GM12878 (cell line): Measurements from ENCODE around the gene CASS4. TPM values are rescaled to one million over a fixed set of nuclear protein-coding genes. Genes with fewer than 3 reads are reported as not detected.

ENCODE experiments used
- CHD2 ChIP-seq: IDR thresholded peaks from 2 replicates; pipeline ENCODE4 v1.6.1; 2011; ENCODE audit warnings: low read depth, low read length, improper control_type of control experiment, borderline replicate concordance
- CREB1 ChIP-seq: IDR thresholded peaks from 2 replicates; pipeline ENCODE4 v1.6.1; 2012; ENCODE audit warnings: low read depth, mild to moderate bottlenecking, inconsistent platforms
- EP300 ChIP-seq, 2 experiments: fragments of 150-350 bp in 1 of 2; IDR thresholded peaks; 2 replicates each; pipeline ENCODE4 v1.6.1; 2011 to 2012; ENCODE audit warnings: low read depth in 2 of 2, low read length in 2 of 2, borderline replicate concordance in 1 of 2, improper control_type of control experiment in 1 of 2, inconsistent platforms in 1 of 2; ENCODE audit not compliant: control insufficient read depth in 1 of 2
- GATAD2B ChIP-seq: fragments of 450-650 bp; conservative IDR thresholded peaks from 2 replicates; pipeline ENCODE4 v1.6.1; 2017; ENCODE audit warnings: low read depth, mild to moderate bottlenecking, moderate library complexity
- KLF5 ChIP-seq: fragments of 450-650 bp; IDR thresholded peaks from 2 replicates; pipeline ENCODE4 v1.6.1; 2014; ENCODE audit warnings: mild to moderate bottlenecking; ENCODE audit not compliant: partially characterized antibody
- NBN ChIP-seq: fragments of 450-650 bp; IDR thresholded peaks from 2 replicates; pipeline ENCODE4 v1.6.1; 2016
- NFYA ChIP-seq: IDR thresholded peaks from 2 replicates; pipeline ENCODE4 v1.6.1; 2011; ENCODE audit warnings: low read depth, mild to moderate bottlenecking, low read length, improper control_type of control experiment, borderline replicate concordance
- PAX5 ChIP-seq: IDR thresholded peaks from 2 replicates; pipeline ENCODE4 v1.6.1; 2011; ENCODE audit warnings: low read depth, low read length, borderline replicate concordance
- RELA ChIP-seq: fragments of 450-650 bp; IDR thresholded peaks from 2 replicates; pipeline ENCODE4 v1.8.0; 2014; ENCODE audit warnings: borderline replicate concordance; ENCODE audit not compliant: partially characterized antibody
- RFX5 ChIP-seq: IDR thresholded peaks from 2 replicates; pipeline ENCODE4 v1.6.1; 2011; ENCODE audit warnings: low read depth, low read length, improper control_type of control experiment
- RUNX3 ChIP-seq: IDR thresholded peaks from 2 replicates; pipeline ENCODE4 v1.6.1; 2012; ENCODE audit warnings: low read length, inconsistent platforms
- SP1 ChIP-seq: IDR thresholded peaks from one replicate; pipeline ENCODE4 v1.6.1; 2011; ENCODE audit warnings: low read depth, low read length
- SREBF1 ChIP-seq: IDR thresholded peaks from 2 replicates; pipeline ENCODE4 v1.6.1; 2012; ENCODE audit warnings: mild to moderate bottlenecking, low read length
- ZNF207 ChIP-seq: fragments of 450-650 bp; IDR thresholded peaks from 2 replicates; pipeline ENCODE4 v1.6.1; 2014; ENCODE audit warnings: antibody characterized with exemption, mild to moderate bottlenecking, borderline replicate concordance
- ZNF622 ChIP-seq: fragments of 450-650 bp; IDR thresholded peaks from 2 replicates; pipeline ENCODE4 v1.6.1; 2017; ENCODE audit warnings: mild to moderate bottlenecking, inconsistent platforms
- polyA plus RNA-seq, 11 experiments: library from polyadenylated mRNA; depleted of rRNA in 4 of 11; unstranded in 6 of 11; stranded (reverse) in 5 of 11; fragments of >200 nt; fragmentation: Nextera tagmentation in 4 of 11; fragmentation: Illumina TruSeq in 1 of 11; extraction: Ambion mirVana in 4 of 11; extraction: Trizol in 1 of 11; gene quantifications; 1 replicate in 1 of 11; 2 replicates in 10 of 11; pipeline versions ENCODE4 v1.2.1 to v1.2.3, GENCODE V29; 2011 to 2016; ENCODE audit warnings: inconsistent platforms in 2 of 11, missing spikeins in 2 of 11, low read depth in 1 of 11
- total RNA-seq, 4 experiments: library from RNA; depleted of rRNA in 3 of 4; stranded (reverse); fragments of >200 nt in 3 of 4; fragmentation: Illumina TruSeq in 1 of 4; extraction: Trizol in 1 of 4; gene quantifications; 2 replicates each; pipeline versions ENCODE4 v1.2.1 to v1.2.3, GENCODE V29; 2013 to 2021
- TF ChIP-seq, protein P1 (sequence below): IDR thresholded peaks from 2 replicates; pipeline ENCODE4 v1.6.1; 2012; ENCODE audit warnings: improper control_type of control experiment, low read depth, low read length; ENCODE audit not compliant: insufficient replicate concordance
- TF ChIP-seq, protein P2 (sequence below): fragments of 450-650 bp; IDR thresholded peaks from 2 replicates; pipeline ENCODE4 v1.6.1; 2017; ENCODE audit warnings: mild to moderate bottlenecking, moderate library complexity
- TF ChIP-seq, protein P3 (sequence below): fragments of 450-650 bp; conservative IDR thresholded peaks from 2 replicates; pipeline ENCODE4 v1.6.1; 2017; ENCODE audit warnings: mild to moderate bottlenecking, moderate library complexity

Gene CASS4
- total and polyA plus RNA-seq, 10 of the 15 experiments (the other 5 are each of a cell fraction or from before 2014, with no cell fraction given) = 0.04 to 0.24 (median 0.11) TPM; not detected in 1

DNA sequence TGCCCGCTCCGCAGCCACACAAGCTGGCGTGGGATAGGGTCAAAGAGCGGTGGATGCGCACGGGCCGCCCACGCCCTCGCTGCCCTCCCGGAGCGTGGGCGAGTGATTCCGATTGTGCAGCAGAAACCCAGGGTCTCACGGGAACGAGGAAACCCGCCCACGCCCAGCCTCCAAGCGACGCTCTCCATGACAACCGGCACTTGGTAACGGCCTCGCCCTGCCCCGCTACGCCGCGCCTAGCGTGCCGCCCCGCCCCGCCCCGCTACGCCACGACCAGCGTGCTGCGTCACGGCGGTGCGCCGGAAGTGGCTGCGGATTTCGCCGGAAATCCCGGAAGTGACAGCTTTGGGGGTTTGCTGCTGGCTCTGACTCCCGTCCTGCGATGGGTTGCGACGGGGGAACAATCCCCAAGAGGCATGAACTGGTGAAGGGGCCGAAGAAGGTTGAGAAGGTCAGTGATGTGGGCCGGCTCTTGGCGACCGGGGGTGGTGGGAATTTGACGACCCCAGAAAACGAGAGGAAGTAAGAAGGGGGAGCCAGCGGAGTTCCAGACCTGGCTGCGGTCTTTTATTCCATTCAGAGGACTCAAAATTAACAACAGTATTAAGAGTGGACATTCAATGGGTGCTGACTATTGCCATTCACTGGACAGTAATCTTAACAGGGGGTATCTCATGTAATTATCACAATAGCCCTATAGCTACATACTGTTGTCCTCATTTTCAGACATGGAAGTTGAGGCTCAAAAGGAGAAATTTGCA lies 56.4 kb downstream of the CASS4 start, which contains the start of gene RTF2 (continued):
- TF ChIP-seq, protein P1, sequence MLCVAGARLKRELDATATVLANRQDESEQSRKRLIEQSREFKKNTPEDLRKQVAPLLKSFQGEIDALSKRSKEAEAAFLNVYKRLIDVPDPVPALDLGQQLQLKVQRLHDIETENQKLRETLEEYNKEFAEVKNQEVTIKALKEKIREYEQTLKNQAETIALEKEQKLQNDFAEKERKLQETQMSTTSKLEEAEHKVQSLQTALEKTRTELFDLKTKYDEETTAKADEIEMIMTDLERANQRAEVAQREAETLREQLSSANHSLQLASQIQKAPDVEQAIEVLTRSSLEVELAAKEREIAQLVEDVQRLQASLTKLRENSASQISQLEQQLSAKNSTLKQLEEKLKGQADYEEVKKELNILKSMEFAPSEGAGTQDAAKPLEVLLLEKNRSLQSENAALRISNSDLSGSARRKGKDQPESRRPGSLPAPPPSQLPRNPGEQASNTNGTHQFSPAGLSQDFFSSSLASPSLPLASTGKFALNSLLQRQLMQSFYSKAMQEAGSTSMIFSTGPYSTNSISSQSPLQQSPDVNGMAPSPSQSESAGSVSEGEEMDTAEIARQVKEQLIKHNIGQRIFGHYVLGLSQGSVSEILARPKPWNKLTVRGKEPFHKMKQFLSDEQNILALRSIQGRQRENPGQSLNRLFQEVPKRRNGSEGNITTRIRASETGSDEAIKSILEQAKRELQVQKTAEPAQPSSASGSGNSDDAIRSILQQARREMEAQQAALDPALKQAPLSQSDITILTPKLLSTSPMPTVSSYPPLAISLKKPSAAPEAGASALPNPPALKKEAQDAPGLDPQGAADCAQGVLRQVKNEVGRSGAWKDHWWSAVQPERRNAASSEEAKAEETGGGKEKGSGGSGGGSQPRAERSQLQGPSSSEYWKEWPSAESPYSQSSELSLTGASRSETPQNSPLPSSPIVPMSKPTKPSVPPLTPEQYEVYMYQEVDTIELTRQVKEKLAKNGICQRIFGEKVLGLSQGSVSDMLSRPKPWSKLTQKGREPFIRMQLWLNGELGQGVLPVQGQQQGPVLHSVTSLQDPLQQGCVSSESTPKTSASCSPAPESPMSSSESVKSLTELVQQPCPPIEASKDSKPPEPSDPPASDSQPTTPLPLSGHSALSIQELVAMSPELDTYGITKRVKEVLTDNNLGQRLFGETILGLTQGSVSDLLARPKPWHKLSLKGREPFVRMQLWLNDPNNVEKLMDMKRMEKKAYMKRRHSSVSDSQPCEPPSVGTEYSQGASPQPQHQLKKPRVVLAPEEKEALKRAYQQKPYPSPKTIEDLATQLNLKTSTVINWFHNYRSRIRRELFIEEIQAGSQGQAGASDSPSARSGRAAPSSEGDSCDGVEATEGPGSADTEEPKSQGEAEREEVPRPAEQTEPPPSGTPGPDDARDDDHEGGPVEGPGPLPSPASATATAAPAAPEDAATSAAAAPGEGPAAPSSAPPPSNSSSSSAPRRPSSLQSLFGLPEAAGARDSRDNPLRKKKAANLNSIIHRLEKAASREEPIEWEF = no peak
- TF ChIP-seq CREB1 (peak; percentile 99), EP300 (IDR thresholded peaks at IDR 0.05; ENCODE audit: borderline replicate concordance in 1 of 2, control insufficient read depth in 1 of 2, low read depth in 2 of 2, low read length in 2 of 2) (peak; percentile 12 to 65; a peak in 1 of 4 replicates), GATAD2B (peak; percentile 83; the same call in 1 of the 2 replicates), RELA (peak; percentile 74), NFYA (no peak), KLF5 (peak; percentile 81), CHD2 (peak; percentile 73; the same call in 1 of the 2 replicates), SREBF1 (no peak), ZNF207 (0 out of 2 replicates have a peak, but pooled peaks have one; percentile 46), RUNX3 (peak; percentile 84), PAX5 (peak; percentile 62; the same call in 1 of the 2 replicates), RFX5 (peak; percentile 52; the same call in 1 of the 2 replicates), SP1 (peak; percentile 48), ZNF622 (no peak), NBN (peak; percentile 88)
- TF ChIP-seq, protein P2, sequence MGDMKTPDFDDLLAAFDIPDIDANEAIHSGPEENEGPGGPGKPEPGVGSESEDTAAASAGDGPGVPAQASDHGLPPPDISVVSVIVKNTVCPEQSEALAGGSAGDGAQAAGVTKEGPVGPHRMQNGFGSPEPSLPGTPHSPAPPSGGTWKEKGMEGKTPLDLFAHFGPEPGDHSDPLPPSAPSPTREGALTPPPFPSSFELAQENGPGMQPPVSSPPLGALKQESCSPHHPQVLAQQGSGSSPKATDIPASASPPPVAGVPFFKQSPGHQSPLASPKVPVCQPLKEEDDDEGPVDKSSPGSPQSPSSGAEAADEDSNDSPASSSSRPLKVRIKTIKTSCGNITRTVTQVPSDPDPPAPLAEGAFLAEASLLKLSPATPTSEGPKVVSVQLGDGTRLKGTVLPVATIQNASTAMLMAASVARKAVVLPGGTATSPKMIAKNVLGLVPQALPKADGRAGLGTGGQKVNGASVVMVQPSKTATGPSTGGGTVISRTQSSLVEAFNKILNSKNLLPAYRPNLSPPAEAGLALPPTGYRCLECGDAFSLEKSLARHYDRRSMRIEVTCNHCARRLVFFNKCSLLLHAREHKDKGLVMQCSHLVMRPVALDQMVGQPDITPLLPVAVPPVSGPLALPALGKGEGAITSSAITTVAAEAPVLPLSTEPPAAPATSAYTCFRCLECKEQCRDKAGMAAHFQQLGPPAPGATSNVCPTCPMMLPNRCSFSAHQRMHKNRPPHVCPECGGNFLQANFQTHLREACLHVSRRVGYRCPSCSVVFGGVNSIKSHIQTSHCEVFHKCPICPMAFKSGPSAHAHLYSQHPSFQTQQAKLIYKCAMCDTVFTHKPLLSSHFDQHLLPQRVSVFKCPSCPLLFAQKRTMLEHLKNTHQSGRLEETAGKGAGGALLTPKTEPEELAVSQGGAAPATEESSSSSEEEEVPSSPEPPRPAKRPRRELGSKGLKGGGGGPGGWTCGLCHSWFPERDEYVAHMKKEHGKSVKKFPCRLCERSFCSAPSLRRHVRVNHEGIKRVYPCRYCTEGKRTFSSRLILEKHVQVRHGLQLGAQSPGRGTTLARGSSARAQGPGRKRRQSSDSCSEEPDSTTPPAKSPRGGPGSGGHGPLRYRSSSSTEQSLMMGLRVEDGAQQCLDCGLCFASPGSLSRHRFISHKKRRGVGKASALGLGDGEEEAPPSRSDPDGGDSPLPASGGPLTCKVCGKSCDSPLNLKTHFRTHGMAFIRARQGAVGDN = 0 out of 2 replicates have a peak, but pooled peaks have one; percentile 49
- TF ChIP-seq, protein P3, sequence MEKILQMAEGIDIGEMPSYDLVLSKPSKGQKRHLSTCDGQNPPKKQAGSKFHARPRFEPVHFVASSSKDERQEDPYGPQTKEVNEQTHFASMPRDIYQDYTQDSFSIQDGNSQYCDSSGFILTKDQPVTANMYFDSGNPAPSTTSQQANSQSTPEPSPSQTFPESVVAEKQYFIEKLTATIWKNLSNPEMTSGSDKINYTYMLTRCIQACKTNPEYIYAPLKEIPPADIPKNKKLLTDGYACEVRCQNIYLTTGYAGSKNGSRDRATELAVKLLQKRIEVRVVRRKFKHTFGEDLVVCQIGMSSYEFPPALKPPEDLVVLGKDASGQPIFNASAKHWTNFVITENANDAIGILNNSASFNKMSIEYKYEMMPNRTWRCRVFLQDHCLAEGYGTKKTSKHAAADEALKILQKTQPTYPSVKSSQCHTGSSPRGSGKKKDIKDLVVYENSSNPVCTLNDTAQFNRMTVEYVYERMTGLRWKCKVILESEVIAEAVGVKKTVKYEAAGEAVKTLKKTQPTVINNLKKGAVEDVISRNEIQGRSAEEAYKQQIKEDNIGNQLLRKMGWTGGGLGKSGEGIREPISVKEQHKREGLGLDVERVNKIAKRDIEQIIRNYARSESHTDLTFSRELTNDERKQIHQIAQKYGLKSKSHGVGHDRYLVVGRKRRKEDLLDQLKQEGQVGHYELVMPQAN = peak; percentile 74
